ENCODE measurements around the gene TMEM52.

Gene TMEM52

GRCh38 chr1:1926886-1927660, 8.0 kb upstream of the TMEM52 start:
- no peak for DNase-seq (ENCODE audit: low spot score)

- no peak for DNase-seq (ENCODE audit: low spot score)
These were observed 7.3 kb upstream of the TMEM52 start for GRCh38 chr1:1926346-1926811.

GRCh38 chr1:1925437-1926345, 6.6 kb upstream of the TMEM52 start:
- no peak for DNase-seq (ENCODE audit: low spot score)

- DNase-seq (ENCODE audit: low spot score): no peak
These were observed 5.8 kb upstream of the TMEM52 start for GRCh38 chr1:1924849-1925248.

GRCh38 chr1:1924386-1924785, 5.3 kb upstream of the TMEM52 start:
- no peak for DNase-seq (ENCODE audit: low spot score)

- DNase-seq (ENCODE audit: low spot score): no peak
These were observed 4.1 kb upstream of the TMEM52 start for GRCh38 chr1:1922956-1923833.

GRCh38 chr1:1922702-1922955, 3.5 kb upstream of the TMEM52 start:
- no peak for DNase-seq (ENCODE audit: low spot score)

GRCh38 chr1:1921901-1922701, 3.0 kb upstream of the TMEM52 start:
- DNase-seq (ENCODE audit: low spot score): no peak

GRCh38 chr1:1921459-1921862, 2.4 kb upstream of the TMEM52 start:
- no peak for DNase-seq (ENCODE audit: low spot score)

- no peak for DNase-seq (ENCODE audit: low spot score)
These were observed 1.8 kb upstream of the TMEM52 start for GRCh38 chr1:1920608-1921458.

GRCh38 chr1:1920057-1920607, 1.1 kb upstream of the TMEM52 start:
- DNase-seq (ENCODE audit: low spot score): no peak

GRCh38 chr1:1919304-1920056, 401 bp upstream of the TMEM52 start:
- peak; percentile 86 for DNase-seq (ENCODE audit: low spot score)

GRCh38 chr1:1917995-1918900, 831 bp downstream of the TMEM52 start:
- DNase-seq (ENCODE audit: low spot score): no peak

- no peak for DNase-seq (ENCODE audit: low spot score)
These were observed 1.6 kb downstream of the TMEM52 start for GRCh38 chr1:1917304-1917976.

- no peak for DNase-seq (ENCODE audit: low spot score)
These were observed 2.2 kb downstream of the TMEM52 start for GRCh38 chr1:1916851-1917251.

- no peak for DNase-seq (ENCODE audit: low spot score)
These were observed 2.9 kb downstream of the TMEM52 start for GRCh38 chr1:1915911-1916840.

Measured in putamen (tissue), 1 donor.